ENCODE measurements around the gene AP3D1.
A peak's percentile ranks its signal among the peaks of the same experiment; 100 is the strongest.

The AP3D1 gene

GRCh38 chr19:2184422-2184975, 33.1 kb upstream of the AP3D1 start:
- DNase-seq = no peak
- Histone ChIP-seq H3K4me3 (ENCODE audit: low read depth, low read length) (no peak overlapping the region), H3K27me3 (no peaks in the 10 kb centered on the region), H3K4me1 (peaks cover 6% of the 10 kb centered on the region), H3K9me3 (no peaks in the 10 kb centered on the region), H3K36me3 (peaks cover 64% of the 10 kb centered on the region)
- no peak for TF ChIP-seq CTCF (IDR thresholded peaks at IDR 0.05; ENCODE audit: low read depth, low read length)

GRCh38 chr19:2181633-2181997, 30.2 kb upstream of the AP3D1 start:
- Histone ChIP-seq H3K36me3 (peaks cover 48% of the 10 kb centered on the region), H3K9me3 (no peaks in the 10 kb centered on the region), H3K27me3 (no peaks in the 10 kb centered on the region), H3K4me1 (peaks cover 6% of the 10 kb centered on the region), H3K4me3 (ENCODE audit: low read depth, low read length) (no peak overlapping the region)
- TF ChIP-seq CTCF (IDR thresholded peaks at IDR 0.05; ENCODE audit: low read depth, low read length) = no peak
- DNase-seq = peak; percentile 59

- H3K9me3 ChIP-seq = no peaks in the 10 kb centered on the region
- no peak for TF ChIP-seq CTCF (IDR thresholded peaks at IDR 0.05; ENCODE audit: low read depth, low read length)
- no peak overlapping the region for H3K4me3 ChIP-seq (ENCODE audit: low read depth, low read length)
- no peak for DNase-seq
- H3K36me3 ChIP-seq = peaks cover 47% of the 10 kb centered on the region
- H3K4me1 ChIP-seq = peaks cover 6% of the 10 kb centered on the region
- no peaks in the 10 kb centered on the region for H3K27me3 ChIP-seq
Observed at GRCh38 chr19:2180881-2181632, 29.7 kb upstream of the AP3D1 start.

- Histone ChIP-seq H3K4me3 (ENCODE audit: low read depth, low read length) (no peak overlapping the region), H3K27me3 (no peaks in the 10 kb centered on the region), H3K4me1 (peaks cover 6% of the 10 kb centered on the region), H3K36me3 (peaks cover 43% of the 10 kb centered on the region), H3K9me3 (no peaks in the 10 kb centered on the region)
- DNase-seq = no peak
- TF ChIP-seq CTCF (IDR thresholded peaks at IDR 0.05; ENCODE audit: low read depth, low read length) = no peak
Observed at GRCh38 chr19:2180114-2180513, 28.7 kb upstream of the AP3D1 start.

GRCh38 chr19:2179095-2179494, 27.7 kb upstream of the AP3D1 start:
- H3K27me3 ChIP-seq = no peaks in the 10 kb centered on the region
- TF ChIP-seq CTCF (IDR thresholded peaks at IDR 0.05; ENCODE audit: low read depth, low read length) = no peak

GRCh38 chr19:2176337-2176994, 25.1 kb upstream of the AP3D1 start:
- peaks cover 12% of the 10 kb centered on the region for H3K4me1 ChIP-seq
- H3K4me3 ChIP-seq (ENCODE audit: low read depth, low read length) = no peak overlapping the region
- H3K27me3 ChIP-seq = no peaks in the 10 kb centered on the region
- no peak for DNase-seq
- H3K9me3 ChIP-seq = no peaks in the 10 kb centered on the region
- TF ChIP-seq CTCF (IDR thresholded peaks at IDR 0.05; ENCODE audit: low read depth, low read length) = no peak
- peaks cover 34% of the 10 kb centered on the region for H3K36me3 ChIP-seq

More at GRCh38 chr19:2179095-2179494, 27.7 kb upstream of the AP3D1 start:
- no peak for DNase-seq
- Histone ChIP-seq H3K4me1 (peaks cover 6% of the 10 kb centered on the region), H3K4me3 (ENCODE audit: low read depth, low read length) (no peak overlapping the region), H3K36me3 (peaks cover 39% of the 10 kb centered on the region), H3K9me3 (no peaks in the 10 kb centered on the region)

Data from BE2C (cell line).